Smooth muscle cell (in vitro differentiated cells): ENCODE results near the gene MYL4. TPM values are rescaled to one million over a fixed set of nuclear protein-coding genes. Genes with fewer than 3 reads are reported as not detected.
"Not testable (repeated sequence)": the region's sequence is repeated elsewhere in the genome, so short reads cannot be mapped to it uniquely, and the experiment has no call there.

Experiments used
- DNase-seq: peaks from one replicate; lab custom pipeline; 2025; ENCODE audit not compliant: unreplicated experiment; lab: John Stamatoyannopoulos, UW
- H2AFZ ChIP-seq: fragments of 200-600 bp; sonication (generic); 2 replicates; pipeline ENCODE4 v1.6.0; 2016; ENCODE audit warnings: antibody characterized with exemption, low read depth, mild to moderate bottlenecking
- H3F3A ChIP-seq: fragments of 200-600 bp; sonication (generic); 2 replicates; pipeline ENCODE4 v1.6.0; 2017; ENCODE audit warnings: antibody characterized with exemption, low read depth
- H3K27ac ChIP-seq: fragments of 200-600 bp; sonication (generic); 2 replicates; pipeline ENCODE4 v1.5.1; 2016; ENCODE audit warnings: low read depth, mild to moderate bottlenecking
- H3K27me3 ChIP-seq: fragments of 200-600 bp; sonication (generic); 2 replicates; pipeline ENCODE4 v1.6.1; 2016; ENCODE audit warnings: low read depth, mild to moderate bottlenecking
- H3K36me3 ChIP-seq: fragments of 200-600 bp; sonication (generic); 2 replicates; pipeline ENCODE4 v1.5.1; 2016; ENCODE audit warnings: low read depth
- H3K4me1 ChIP-seq: fragments of 200-600 bp; sonication (generic); 2 replicates; pipeline ENCODE4 v1.5.1; 2016; ENCODE audit warnings: low read depth
- H3K4me2 ChIP-seq: fragments of 200-600 bp; sonication (generic); 2 replicates; pipeline ENCODE4 v1.6.0; 2016; ENCODE audit warnings: mild to moderate bottlenecking
- H3K4me3 ChIP-seq: fragments of 200-600 bp; sonication (generic); 2 replicates; pipeline ENCODE4 v1.5.1; 2016; ENCODE audit warnings: mild to moderate bottlenecking
- H3K79me2 ChIP-seq: fragments of 200-600 bp; sonication (generic); 2 replicates; pipeline ENCODE4 v1.6.0; 2016; ENCODE audit warnings: low read depth, mild to moderate bottlenecking
- H3K9ac ChIP-seq: fragments of 200-600 bp; sonication (generic); 2 replicates; pipeline ENCODE4 v1.6.0; 2016; ENCODE audit warnings: low read depth
- H3K9me3 ChIP-seq: fragments of 200-600 bp; sonication (generic); replicated peaks from 2 replicates; pipeline ENCODE4 v1.5.1; 2016; ENCODE audit warnings: low read depth
- H4K20me1 ChIP-seq: fragments of 200-600 bp; sonication (generic); 2 replicates; pipeline ENCODE4 v1.6.0; 2016; ENCODE audit warnings: low read depth
- WGBS: methylation state at CpG from one replicate; pipeline ENCODE4 v1.1.7; 2016; ENCODE audit warnings: low lambda C conversion rate; 5-methylcytosine and 5-hydroxymethylcytosine counted together
- polyA plus RNA-seq: library from polyadenylated mRNA; unstranded; fragments of >200 nt; fragmentation: Nextera tagmentation; extraction: Ambion mirVana; gene quantifications from 2 replicates; pipeline ENCODE4 v1.2.1, GENCODE V29; 2016
- total RNA-seq: library from RNA; depleted of rRNA; stranded (reverse); fragments of >200 nt; gene quantifications from 2 replicates; pipeline ENCODE4 v1.2.3, GENCODE V29; 2014
- TF ChIP-seq, protein P1 (sequence below): fragments of 200-600 bp; sonication (generic); IDR thresholded peaks from 2 replicates; pipeline ENCODE4 v1.5.1; 2017; ENCODE audit warnings: borderline replicate concordance, mild to moderate bottlenecking, antibody characterized with exemption; ENCODE audit not compliant: insufficient read depth, poor library complexity, severe bottlenecking

The MYL4 gene
- total and polyA plus RNA-seq, 2 experiments from 2014 or later = 6.5 to 8.3 TPM

GRCh38 chr17:47267354-47267828 is 58.2 kb downstream of the MYL4 start:
- DNase-seq = no peak
- peak overlapping the region; percentile 51 for H3K4me2 ChIP-seq
- no peak overlapping the region for H3K4me3 ChIP-seq

DNA sequence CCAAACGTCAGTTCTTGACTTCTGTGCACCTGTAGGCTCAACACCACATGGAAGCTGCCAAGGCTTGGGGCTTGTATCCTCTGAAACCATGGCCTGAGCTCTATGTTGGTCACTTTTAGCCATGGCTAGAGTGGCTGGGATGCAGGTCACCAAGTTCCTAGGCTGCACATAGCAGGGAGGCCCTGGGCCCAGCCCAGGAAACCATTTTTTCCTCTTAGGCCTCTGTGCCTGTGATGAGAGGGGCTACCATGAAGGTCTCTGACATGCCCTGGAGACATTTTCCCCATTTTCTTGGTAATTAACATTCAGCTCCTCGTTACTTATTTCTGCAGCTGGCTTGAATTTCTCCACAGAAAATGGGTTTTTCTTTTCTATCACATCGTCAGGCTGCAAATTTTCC is 59.8 kb downstream of the MYL4 start:
- H3K36me3 ChIP-seq, H3K4me2 ChIP-seq, DNase-seq, H3K4me1 ChIP-seq, H3K9ac ChIP-seq, H4K20me1 ChIP-seq, H2AFZ ChIP-seq, H3K27ac ChIP-seq, H3K79me2 ChIP-seq, H3K4me3 ChIP-seq, H3K9me3 ChIP-seq, H3K27me3 ChIP-seq: not testable (repeated sequence)
- 93% methylated on average over 3 of the region's 3 CpGs for WGBS
- peaks cover 11% of the 10 kb centered on the region for H3F3A ChIP-seq

More at GRCh38 chr17:47267354-47267828, 58.2 kb downstream of the MYL4 start:
- no peaks in the 10 kb centered on the region for H3K36me3 ChIP-seq
- H3K9me3 ChIP-seq = no peaks in the 10 kb centered on the region
- H3K9ac ChIP-seq = peak overlapping the region; percentile 62
- no peaks in the 10 kb centered on the region for H3K79me2 ChIP-seq
- no peaks in the 10 kb centered on the region for H4K20me1 ChIP-seq
- H3F3A ChIP-seq = peaks cover 10% of the 10 kb centered on the region
- peaks cover 6% of the 10 kb centered on the region for H3K4me1 ChIP-seq
- WGBS = 0% methylated on average over 1 of the region's 1 CpG
- H3K27ac ChIP-seq = peak overlapping the region; percentile 93
- H3K27me3 ChIP-seq = no peaks in the 10 kb centered on the region
- H2AFZ ChIP-seq = no peak overlapping the region
- TF ChIP-seq, protein P1, sequence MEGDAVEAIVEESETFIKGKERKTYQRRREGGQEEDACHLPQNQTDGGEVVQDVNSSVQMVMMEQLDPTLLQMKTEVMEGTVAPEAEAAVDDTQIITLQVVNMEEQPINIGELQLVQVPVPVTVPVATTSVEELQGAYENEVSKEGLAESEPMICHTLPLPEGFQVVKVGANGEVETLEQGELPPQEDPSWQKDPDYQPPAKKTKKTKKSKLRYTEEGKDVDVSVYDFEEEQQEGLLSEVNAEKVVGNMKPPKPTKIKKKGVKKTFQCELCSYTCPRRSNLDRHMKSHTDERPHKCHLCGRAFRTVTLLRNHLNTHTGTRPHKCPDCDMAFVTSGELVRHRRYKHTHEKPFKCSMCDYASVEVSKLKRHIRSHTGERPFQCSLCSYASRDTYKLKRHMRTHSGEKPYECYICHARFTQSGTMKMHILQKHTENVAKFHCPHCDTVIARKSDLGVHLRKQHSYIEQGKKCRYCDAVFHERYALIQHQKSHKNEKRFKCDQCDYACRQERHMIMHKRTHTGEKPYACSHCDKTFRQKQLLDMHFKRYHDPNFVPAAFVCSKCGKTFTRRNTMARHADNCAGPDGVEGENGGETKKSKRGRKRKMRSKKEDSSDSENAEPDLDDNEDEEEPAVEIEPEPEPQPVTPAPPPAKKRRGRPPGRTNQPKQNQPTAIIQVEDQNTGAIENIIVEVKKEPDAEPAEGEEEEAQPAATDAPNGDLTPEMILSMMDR = no peak

- H3K4me3 ChIP-seq, H2AFZ ChIP-seq, H3K4me2 ChIP-seq, H3K4me1 ChIP-seq, H3K79me2 ChIP-seq, H3K36me3 ChIP-seq, H3K9ac ChIP-seq, H4K20me1 ChIP-seq, H3K27ac ChIP-seq, H3K9me3 ChIP-seq, H3K27me3 ChIP-seq, DNase-seq: not testable (repeated sequence)
- peaks cover 18% of the 10 kb centered on the region for H3F3A ChIP-seq
These were observed 60.6 kb downstream of the MYL4 start for GRCh38 chr17:47269561-47270280.

- WGBS = 98% methylated on average over 2 of the region's 2 CpGs
- Histone ChIP-seq H3K9me3 (no peaks in the 10 kb centered on the region), H3K4me1 (peaks cover 13% of the 10 kb centered on the region), H3K27me3 (no peaks in the 10 kb centered on the region), H3K36me3 (no peaks in the 10 kb centered on the region), H3K27ac (no peak overlapping the region), H4K20me1 (no peaks in the 10 kb centered on the region), H3F3A (peaks cover 22% of the 10 kb centered on the region), H3K4me2 (no peak overlapping the region), H3K4me3 (no peak overlapping the region), H2AFZ (no peak overlapping the region), H3K9ac (no peak overlapping the region), H3K79me2 (no peaks in the 10 kb centered on the region)
- no peak for DNase-seq
- TF ChIP-seq, protein P1 = no peak
These were observed 62.0 kb downstream of the MYL4 start for GRCh38 chr17:47270946-47271705.
